T-helper 1 cell treated with Interleukin-12 subunit alpha and Interleukin-12 subunit beta and Interleukin-4 antibody, amounts not matched to agents 30 ng/mL and 1 ng/mL, for 36 hours (primary cell): ENCODE data around the gene PTPRC. TPM values are rescaled to one million over a fixed set of nuclear protein-coding genes. Genes with fewer than 3 reads are reported as not detected.

Source experiments
- intact Hi-C: fragments of 100-400 bp; cut with micrococcal nuclease; formaldehyde crosslinking; loops from one replicate; pipeline ENCODE4 v1.15.1; 2024
- total RNA-seq: library from RNA; stranded (reverse); gene quantifications from 2 replicates; pipeline ENCODE4 v1.2.3, GENCODE V29; 2022

The PTPRC gene
- total RNA-seq, 1 donor from 2014 or later = 762 TPM

DNA sequence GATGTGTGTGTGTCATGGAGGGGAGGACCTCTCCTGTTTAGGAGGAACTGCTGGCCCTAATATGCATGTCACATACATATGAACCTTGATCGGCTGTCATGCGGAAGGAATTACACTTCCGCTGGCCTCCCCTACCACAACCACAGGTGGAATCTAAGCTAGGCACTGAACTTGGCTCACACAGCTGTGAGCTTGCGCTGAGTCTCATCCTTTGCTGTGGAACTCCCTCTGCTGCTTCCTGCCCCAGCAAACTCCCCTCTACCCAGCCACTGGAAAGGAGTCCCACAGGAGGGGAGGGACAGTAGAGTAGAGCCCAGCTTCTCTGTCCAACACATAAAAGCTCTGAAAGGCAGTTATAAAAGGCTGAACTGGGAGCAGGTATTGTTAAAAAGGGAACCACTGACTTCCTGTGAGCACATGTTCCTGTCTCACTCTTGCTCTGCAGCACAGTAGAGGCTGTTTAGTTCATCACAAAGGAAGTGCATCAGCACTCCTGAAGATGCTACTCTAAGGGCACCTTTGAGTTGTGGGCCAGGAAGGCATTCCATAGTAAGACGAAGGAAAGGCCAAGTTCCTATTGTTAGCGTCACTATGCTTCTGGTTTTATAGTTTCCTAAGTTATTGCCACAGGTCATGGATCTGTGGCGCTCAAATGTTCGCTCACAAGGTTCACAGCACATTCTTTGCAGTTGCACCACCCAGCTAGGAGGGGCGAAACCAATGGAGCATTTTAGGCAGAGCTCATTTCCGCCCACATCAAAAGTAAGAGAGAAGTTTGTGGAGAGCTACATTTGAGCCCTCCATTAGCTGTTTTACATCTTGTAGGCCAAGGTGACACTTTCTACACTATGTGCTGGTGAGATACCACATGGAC is 17.7 kb upstream of the PTPRC start:
- intact Hi-C loops = loop anchor here (1.0 to 10.0 kb wide), 12 partner anchors 8 to 1474 kb away; partner anchors contain the start of genes ASPM, DENND1B, NEK7 and PTPRC

GRCh38 chr1:198622001-198622400 is 16.8 kb upstream of the PTPRC start:
- intact Hi-C loops = loop anchor here (5.0 to 10.0 kb wide), 5 partner anchors 315 to 1475 kb away; partner anchors contain the start of genes ASPM and DENND1B

- intact Hi-C loops = loop anchor here (5.0 to 10.0 kb wide), 5 partner anchors 313 to 1477 kb away; partner anchors contain the start of genes ASPM and DENND1B
These were observed 14.8 kb upstream of the PTPRC start for GRCh38 chr1:198623752-198624647.

GRCh38 chr1:198624648-198624980 is 14.2 kb upstream of the PTPRC start:
- intact Hi-C loops = loop anchor here (5.0 to 10.0 kb wide), 5 partner anchors 313 to 1477 kb away; partner anchors contain the start of genes ASPM and DENND1B

DNA sequence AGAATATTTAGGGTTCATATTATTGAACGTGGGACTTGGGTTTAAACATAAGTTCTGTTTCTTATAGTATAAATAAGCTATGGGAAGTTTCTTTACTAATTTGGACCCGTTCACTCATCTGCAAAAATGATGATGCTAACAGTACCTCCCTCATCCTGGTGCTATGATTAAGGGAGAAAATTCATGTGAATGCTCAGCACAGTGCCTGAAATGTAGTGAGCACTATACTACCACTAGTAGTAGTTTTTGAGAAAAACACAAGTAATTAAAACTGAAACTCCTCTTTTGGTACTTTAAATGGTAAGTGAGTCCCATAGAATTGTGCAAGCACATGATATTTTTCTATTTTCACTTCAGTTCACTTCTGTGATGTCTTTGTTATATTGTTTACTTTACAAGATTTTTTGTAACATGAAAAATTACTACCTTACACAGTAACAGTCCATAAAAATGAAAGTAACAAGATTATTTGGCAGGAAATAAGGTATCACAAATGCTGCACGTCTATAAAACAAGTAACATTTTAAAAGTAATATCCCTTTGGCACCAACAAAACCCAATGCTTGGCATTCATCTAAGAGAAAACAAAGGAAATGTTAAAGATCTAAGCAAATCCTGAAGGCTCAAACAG is 11.3 kb upstream of the PTPRC start:
- intact Hi-C loops = loop anchor here (10.0 kb wide), 1 partner anchor 1103 kb away; no protein-coding TSS in a partner anchor

GRCh38 chr1:198628067-198628455 is 10.8 kb upstream of the PTPRC start:
- intact Hi-C loops = loop anchor here (10.0 kb wide), 1 partner anchor 1103 kb away; no protein-coding TSS in a partner anchor

DNA sequence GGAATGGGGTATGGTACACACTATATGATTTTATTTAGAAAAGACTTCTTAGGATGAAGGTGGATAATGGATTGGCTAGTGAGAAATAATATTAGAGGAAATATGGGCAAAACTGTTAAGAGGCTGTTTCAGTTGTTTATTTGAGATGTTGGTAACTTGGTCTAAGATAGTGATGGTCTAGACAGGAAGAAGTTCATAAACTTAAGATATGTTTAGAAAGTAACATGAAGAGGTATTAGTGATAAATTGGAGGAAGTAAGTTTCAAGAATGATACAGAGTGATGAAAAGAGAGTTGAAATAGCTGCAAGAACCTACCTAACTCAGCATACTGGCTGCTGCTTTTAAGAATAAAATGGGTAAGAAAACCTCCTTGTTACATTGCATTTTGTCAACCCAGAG is 9.2 kb upstream of the PTPRC start:
- intact Hi-C loops = loop anchor here (10.0 kb wide), 1 partner anchor 1105 kb away; no protein-coding TSS in a partner anchor

DNA sequence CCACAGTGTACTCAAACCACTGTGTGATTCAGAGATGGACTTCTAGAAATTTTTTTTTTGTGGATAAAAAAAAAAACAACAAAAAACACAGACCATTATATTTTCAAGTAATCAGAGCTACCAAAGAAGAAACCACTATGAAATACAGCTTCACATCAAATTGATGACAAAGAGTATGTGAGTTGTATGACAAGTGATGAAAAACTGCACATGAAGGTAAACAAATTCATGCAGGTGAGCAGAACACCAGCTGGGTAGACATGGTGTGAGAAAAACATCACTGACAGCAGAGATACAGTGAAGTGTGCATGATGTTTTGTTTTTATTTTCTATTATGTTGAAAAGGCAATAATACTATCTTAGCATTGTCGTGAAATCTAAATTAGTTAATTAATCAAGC is 8.0 kb upstream of the PTPRC start:
- intact Hi-C loops = no loop called here

- intact Hi-C loops = no loop called here
These were observed 7.5 kb upstream of the PTPRC start for GRCh38 chr1:198631292-198631691.

DNA sequence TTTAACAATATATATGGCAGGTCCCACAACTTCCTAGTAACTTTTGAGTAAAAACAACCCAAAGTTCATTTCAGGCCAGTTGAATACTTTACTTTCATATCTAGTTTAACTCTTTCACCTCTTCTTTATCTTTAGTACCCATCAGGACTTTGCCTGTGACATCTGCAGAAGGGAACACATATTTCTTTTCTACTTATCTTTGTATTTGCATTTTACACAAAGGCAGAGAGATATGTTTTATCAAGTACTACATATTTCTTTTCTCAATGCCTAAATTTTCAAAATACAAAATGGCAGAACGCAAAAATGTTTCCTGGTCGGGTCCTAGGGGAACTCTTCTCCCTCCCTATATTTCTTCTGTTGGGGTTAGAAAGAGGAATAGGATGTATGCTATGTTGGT is 6.8 kb upstream of the PTPRC start:
- intact Hi-C loops = no loop called here

GRCh38 chr1:198633675-198634121 is 5.1 kb upstream of the PTPRC start:
- intact Hi-C loops = no loop called here

DNA sequence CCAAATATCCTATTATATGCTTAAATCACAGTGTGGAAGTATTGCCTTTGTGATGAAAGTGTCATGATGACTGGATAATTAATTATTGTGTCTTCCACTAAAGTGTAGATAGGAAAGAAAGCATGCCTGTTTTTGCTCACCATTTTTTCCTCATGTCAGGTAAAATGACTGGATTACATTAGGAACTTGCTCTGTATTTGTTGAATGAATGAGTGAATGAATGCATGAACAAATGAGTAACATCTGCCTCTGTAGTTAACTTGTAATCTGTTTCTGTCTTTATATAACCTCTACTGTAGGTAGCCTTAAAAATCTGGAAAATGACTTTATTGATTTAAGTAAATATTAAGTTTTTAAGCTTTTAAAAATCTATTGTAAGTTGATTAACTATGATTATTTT is 2.9 kb upstream of the PTPRC start:
- intact Hi-C loops = no loop called here

DNA sequence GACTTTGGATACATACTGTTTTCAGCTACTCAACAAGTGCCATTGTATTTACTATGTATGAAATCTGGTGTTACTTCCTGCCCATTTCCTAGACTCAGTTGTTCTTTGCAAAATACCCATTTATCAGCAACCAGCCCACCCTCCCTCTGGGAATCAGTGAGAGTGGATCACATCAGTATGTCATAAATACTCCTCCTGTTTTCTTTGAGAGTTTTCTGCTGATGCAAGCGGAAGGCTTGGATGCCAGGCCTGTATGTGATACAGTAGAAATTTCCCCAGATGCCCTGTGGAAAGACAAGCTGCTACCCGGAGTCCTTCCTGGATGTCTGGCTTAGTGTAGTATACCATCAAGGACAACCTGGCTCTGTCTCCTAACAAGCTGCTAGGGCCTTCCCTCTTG is 2.4 kb upstream of the PTPRC start:
- intact Hi-C loops = no loop called here

- intact Hi-C loops = no loop called here
These were observed 1.7 kb upstream of the PTPRC start for GRCh38 chr1:198637157-198637556.

DNA sequence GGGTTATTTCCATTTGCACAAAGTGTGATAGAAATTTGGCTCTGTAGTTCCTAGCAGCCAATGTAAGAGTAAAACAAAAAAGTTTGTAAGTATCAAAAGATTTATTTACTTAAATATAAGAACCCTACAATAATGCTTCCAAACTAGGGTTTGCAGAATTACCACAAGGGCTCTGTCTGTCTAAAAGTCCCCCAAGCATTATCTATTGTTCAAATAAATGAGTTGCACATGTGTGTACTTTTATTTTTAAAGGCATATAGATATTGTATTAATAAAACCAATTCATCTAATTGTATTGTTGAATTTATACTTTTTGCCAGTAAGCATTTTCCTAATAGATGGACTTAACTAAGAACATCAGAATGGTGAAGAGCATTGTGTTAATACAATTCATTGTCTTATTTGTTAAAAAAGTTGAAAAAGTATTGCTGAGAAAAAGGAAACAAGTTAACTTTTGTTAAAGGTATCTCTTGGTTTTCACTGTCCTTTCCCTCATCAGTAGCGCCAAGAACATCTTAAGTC is 863 bp upstream of the PTPRC start:
- intact Hi-C loops = loop anchor here (2.0 kb wide), 2 partner anchors 73 to 479 kb away; no protein-coding TSS in a partner anchor

DNA sequence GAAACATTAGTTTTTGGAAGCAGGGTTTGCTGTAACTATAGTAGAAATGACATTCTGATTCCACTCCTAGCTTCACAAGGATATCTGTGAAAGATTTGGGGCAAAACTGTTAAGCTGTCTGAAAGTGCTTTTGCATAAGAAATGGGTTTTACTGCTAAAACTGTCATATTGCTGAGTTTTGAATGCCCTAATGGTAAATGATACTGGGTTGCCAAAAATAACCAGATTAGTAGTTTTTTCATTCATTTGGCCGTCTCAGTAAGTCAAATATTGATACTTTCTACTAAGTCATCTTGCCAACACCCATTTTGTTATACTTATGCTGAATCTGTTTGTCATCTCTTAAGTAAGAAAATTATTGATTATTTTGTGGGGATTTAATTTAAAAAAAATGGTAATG is 399 bp upstream of the PTPRC start:
- intact Hi-C loops = loop anchor here (2.0 kb wide), 2 partner anchors 74 to 480 kb away; no protein-coding TSS in a partner anchor

GRCh38 chr1:198639671-198640143 is 867 bp downstream of the PTPRC start:
- intact Hi-C loops = loop anchor here (1.0 to 5.0 kb wide), 5 partner anchors 18 to 481 kb away; no protein-coding TSS in a partner anchor

DNA sequence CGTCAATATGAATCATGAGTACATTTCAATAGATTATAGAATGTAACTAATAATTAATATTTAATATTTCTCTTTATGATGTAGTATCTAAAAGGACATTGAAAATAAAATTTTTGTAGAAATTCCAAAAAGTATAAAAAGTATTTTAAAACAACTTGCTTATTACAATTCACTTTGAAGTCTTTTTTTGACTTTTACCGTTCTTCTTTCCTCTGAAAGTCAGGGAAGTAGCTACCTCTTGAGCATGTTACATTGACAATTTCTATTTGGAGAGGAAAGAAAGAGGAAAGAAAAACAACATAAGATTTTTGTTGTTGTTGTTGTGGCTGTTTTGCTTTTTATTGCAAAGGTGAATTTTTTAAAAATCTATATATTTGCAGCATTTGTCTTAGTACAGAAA is 1.3 kb downstream of the PTPRC start:
- intact Hi-C loops = loop anchor here (5.0 kb wide), 1 partner anchor 402 kb away; no protein-coding TSS in a partner anchor

GRCh38 chr1:198641501-198641900 is 2.7 kb downstream of the PTPRC start:
- intact Hi-C loops = loop anchor here (1.0 to 5.0 kb wide), 6 partner anchors 8 to 401 kb away; no protein-coding TSS in a partner anchor

GRCh38 chr1:198641966-198642668 is 3.3 kb downstream of the PTPRC start:
- intact Hi-C loops = loop anchor here (1.0 to 5.0 kb wide), 6 partner anchors 7 to 400 kb away; no protein-coding TSS in a partner anchor
